ENCODE data around the gene HDHD2.

Gene HDHD2

DNA sequence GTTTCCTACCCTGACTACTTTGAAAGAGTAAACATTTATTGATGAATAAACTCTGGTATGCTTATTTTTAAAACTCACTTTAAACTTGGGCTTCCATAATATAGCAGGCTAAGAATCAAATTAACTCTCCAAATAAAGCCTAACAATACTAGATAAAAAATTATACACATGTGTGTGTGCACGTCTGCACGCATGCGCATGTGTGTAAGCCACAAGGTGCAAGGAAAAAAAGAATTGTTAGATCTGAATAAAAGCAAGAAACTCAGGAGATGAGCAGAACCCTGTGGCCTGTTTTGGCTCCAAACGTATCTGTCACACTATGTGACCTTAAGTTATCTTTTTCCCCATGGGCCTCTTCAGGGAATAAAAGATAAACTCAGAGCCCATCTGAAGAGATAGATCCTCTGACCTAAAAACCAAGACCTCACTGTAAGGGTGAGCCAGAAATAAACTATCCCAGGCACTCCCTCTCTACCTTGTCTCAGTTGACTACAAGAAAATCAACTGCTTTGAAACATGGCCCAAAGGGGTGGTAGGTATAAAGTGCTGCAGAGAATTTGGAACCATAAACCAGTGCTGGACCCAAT is 6.3 kb downstream of the HDHD2 start:
- DNase-seq: no peak

DNA sequence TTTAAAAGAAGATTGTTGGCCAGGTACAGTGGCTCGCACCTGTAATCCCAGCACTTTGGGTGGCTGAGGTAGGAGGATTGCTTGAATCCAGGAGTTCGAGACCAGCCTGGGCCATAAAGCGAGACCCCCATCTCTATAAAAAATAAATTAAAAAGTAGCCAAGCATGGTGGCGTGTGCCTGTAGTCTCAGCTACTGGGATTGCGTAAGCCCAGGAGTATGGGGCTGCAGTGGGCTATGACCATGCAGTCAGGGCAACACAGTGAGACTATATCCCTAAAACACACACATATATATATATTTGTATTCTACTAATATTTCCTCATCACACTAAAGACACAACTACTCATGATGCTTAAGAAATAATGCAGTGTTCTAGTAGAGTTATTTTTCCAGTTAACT is 7.1 kb downstream of the HDHD2 start:
- no peak for DNase-seq

- DNase-seq: no peak
Measured at GRCh38 chr18:47141289-47141688, 9.0 kb downstream of the HDHD2 start.

- DNase-seq: no peak
Measured at GRCh38 chr18:47121146-47121545, 29.2 kb downstream of the HDHD2 start.

GRCh38 chr18:47120428-47120827 is 29.9 kb downstream of the HDHD2 start:
- DNase-seq: no peak

DNA sequence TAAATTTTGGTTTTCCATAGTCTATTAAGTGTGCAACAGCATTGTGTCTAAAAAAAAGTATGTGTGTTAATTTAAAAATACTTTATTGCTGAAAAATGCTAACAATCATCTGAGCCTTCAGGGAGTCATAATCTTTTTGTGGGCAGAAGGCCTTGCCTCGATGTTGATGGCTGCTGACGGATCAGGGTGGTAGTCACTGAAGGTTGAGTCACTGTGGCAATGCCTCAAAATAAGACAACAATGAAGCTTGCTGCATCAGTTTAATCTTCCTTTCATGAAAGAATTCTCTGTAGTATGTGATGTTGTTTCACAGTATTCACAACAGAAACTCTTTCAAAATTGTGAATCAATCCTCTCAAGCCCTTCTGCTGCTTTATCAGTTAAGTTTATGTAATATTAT is 31.3 kb downstream of the HDHD2 start:
- no peak for DNase-seq

- DNase-seq: no peak
Measured at GRCh38 chr18:47115205-47115604, 35.1 kb downstream of the HDHD2 start.

- DNase-seq: no peak
Measured at GRCh38 chr18:47113796-47114540, 36.3 kb downstream of the HDHD2 start.

GRCh38 chr18:47110492-47111274 is 39.6 kb downstream of the HDHD2 start:
- no peak for DNase-seq

DNA sequence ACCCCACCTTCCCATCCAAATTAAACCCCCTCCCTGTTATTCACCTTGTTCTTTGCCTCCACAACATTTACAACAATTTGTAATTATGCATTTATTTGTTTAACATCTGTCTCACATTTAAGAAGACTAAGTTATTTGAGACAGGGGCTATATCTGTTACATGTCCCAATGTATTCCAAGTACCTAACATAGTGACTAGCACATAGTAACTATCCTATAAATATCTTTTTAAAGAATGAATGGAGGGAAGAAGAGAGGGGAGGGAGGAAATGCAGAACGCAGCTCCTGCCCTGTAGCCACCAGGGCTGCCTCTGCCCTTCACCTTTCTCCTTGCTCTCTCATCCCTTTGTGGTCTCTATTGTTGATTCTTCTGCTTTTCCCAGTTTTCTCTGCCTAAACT is 40.6 kb downstream of the HDHD2 start:
- DNase-seq: no peak

GRCh38 chr18:47108998-47109405 is 41.3 kb downstream of the HDHD2 start:
- DNase-seq: no peak

GRCh38 chr18:47108373-47108772 is 41.9 kb downstream of the HDHD2 start:
- no peak for DNase-seq

DNA sequence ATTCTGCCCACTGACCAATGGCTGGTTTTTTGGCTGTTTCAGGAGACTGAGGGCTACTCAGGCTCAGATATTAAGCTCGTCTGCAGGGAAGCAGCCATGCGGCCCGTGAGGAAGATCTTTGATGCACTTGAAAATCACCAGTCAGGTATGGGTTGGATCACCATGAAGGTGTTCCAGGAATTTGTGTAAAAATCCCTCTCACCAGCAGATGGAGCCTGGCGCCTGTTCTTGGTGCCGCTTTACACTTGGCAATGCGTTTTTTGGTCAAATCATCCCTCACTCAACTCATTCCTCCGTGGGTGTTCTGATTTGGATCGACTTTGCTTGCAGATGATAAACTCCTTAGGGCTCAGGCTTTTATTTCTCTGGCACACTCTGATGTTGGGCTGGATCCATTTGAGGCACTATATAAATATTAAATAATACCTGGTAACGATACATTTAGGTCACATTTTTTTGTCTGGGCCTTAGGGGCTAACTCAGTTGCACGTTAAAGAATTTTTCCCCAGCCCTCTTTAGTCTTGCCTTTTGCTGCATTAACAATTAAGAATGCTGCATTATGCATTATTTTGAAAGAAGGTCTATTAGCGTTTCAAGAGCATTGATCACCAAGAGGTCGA is 50.0 kb downstream of the HDHD2 start:
- peak; percentile 46 for DNase-seq

- DNase-seq: no peak
Measured at GRCh38 chr18:47095810-47096209, 54.5 kb downstream of the HDHD2 start.

DNA sequence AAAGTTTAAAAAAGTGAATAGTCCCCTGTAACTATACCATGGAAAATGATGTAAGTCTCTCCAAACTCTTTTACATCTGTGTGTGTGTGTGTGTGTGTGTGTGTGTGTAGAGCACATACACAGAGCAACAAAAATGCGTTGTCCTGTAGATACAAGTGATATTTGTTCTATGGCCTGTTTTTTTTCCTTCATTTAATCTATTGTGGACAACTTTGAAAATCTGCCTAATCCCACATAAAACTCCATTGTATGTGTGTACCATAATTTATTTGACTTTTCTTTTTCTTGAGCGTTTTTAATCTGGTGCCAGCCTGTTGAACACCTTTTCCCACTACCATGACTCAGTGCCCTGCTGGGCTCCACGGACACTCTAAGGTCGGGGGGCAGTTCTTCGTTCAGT is 62.6 kb downstream of the HDHD2 start:
- no peak for DNase-seq

DNA sequence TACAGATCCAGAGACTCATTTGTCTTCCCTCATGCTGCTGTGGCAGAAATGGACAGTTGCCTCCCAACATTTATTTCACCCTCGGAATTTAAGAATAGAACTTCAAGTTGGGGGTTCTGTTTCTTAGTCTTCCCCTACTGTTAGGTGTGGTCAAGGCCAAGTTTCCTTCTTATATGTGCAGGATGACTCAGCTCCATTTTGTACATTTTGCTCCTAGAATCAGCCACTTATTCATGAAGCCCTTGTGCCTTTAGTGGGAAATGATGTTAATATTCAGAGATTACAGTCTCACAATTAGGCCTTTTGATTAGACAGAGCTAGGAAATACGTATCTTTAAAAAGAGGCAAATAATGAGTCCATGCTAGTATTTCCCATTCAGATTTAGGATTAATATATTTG is 68.7 kb downstream of the HDHD2 start:
- DNase-seq: no peak

GRCh38 chr18:47080872-47081271 is 69.4 kb downstream of the HDHD2 start:
- no peak for DNase-seq

DNA sequence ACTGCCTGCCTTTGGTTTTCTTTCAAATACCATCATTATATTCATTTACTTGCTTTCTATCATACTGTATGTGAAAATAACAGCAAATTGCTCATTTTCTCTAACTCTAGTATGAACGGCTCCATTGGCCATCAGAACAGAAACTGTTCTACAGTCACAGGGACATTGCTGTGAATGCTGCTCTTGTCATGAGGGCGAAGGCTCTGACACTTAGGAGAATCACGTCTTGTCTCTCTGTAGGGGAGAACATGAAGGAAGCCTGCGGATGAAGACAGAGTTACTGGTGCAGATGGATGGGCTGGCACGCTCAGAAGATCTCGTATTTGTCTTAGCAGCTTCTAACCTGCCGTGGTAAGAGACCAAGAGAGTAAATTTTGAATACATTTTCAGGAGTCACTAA is 73.2 kb downstream of the HDHD2 start:
- DNase-seq: peak; percentile 21

DNA sequence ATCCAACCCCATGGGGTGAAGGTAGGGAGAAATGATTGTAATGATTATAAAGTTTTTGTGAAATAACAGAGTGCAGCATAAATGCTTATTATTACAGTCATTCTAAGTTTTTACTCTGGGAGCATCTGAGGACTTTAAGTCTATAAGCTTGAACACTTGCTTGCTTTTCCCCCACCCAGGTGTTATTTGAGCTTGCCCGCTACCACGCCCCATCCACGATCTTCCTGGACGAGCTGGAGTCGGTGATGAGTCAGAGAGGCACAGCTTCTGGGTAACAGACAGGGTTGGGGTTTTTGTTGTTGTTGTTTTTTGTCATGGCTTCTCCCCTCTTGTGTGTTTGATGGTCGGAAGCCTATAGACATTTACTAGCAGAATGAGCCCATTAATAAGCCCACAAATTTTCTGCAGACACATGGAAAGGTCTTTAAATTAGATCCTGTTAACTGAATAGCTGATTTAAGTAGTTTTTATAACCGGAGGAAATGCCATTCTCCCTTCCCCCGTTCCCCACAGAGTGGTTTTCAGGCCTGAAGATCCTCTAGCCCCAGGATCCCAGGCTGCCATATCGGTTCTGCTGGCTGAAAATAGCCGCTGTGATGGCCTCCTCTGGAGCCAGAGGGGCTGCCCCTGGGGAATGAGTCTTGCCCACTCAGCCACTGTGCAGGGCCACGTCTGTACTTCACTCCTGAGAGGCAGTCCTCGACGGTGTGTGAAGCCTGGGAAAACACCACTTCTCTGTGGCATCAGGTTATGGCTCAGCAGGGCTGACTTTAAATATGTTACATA is 75.0 kb downstream of the HDHD2 start:
- peak; percentile 86 for DNase-seq

DNA sequence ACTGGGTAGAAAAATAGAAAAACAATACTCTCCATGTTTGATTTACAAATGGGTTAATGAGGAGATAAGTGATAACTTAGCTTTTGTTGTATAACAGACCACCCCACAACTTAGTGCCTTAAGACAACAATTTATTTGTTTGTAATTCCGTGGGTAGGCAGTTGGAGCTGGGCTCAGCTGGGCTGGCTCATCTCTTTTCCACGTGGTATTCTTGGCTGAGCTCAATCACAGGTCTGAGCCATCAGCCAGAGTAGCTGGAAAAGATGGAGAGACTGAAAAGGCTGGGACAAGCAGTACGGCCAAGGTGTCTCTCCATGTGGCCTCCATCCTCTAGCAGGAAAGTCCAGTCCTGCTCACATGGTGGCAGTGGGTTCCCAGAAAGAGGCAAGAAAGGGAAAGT is 82.7 kb downstream of the HDHD2 start:
- no peak for DNase-seq

DNA sequence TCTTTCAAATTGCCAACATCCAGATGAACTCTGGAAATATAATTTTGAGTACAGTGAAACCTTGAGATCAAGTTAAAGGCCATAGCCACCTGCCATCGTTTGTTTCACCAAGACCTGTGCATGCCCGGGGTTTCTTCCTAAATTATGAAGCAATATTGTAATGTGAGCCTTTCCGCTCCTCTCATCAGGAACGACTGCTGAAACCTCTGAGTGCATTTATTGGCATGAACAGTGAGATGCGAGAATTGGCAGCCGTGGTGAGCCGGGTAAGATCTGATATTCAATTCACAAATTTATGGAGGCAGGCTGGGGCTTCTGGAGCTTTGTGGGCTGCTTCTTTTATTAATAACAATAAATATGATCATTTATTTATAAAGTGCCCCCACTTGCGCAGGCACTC is 87.2 kb downstream of the HDHD2 start:
- no peak for DNase-seq

GRCh38 chr18:47062471-47062870 is 87.8 kb downstream of the HDHD2 start:
- DNase-seq: no peak

Data from NCI-H2227 treated with DMSO at 0.1 percent for 48 hours (cell line).